Trophoblast cell (in vitro differentiated cells and primary cell): Measurements from ENCODE around the gene GALNTL6.

Source experiments
- DNase-seq, 2 donors: peaks; one replicate each; pipeline ENCODE4 v3.0.0-alpha.2; 2016
- H2AFZ ChIP-seq: 2 replicates; pipeline ENCODE4 v1.6.1; 2013; ENCODE audit warnings: low read length, moderate library complexity, mild to moderate bottlenecking; ENCODE audit not compliant: insufficient read depth, poor library complexity
- H2AK5ac ChIP-seq: 2 replicates; pipeline ENCODE4 v1.6.1; 2013; ENCODE audit warnings: mild to moderate bottlenecking, low read length
- H2BK120ac ChIP-seq: 2 replicates; pipeline ENCODE4 v1.6.1; 2013; ENCODE audit warnings: low read length, mild to moderate bottlenecking, moderate library complexity; ENCODE audit not compliant: insufficient read depth, poor library complexity
- H2BK12ac ChIP-seq: 2 replicates; pipeline ENCODE4 v1.6.1; 2013; ENCODE audit warnings: mild to moderate bottlenecking, low read length, moderate library complexity
- H2BK5ac ChIP-seq: 2 replicates; pipeline ENCODE4 v1.6.1; 2013; ENCODE audit warnings: low read length, low read depth, moderate library complexity, mild to moderate bottlenecking; ENCODE audit not compliant: poor library complexity
- H3K14ac ChIP-seq: 2 replicates; pipeline ENCODE4 v1.6.1; 2013; ENCODE audit warnings: mild to moderate bottlenecking, low read length
- H3K18ac ChIP-seq: 2 replicates; pipeline ENCODE4 v1.6.1; 2013; ENCODE audit warnings: mild to moderate bottlenecking, low read length
- H3K23ac ChIP-seq: 2 replicates; pipeline ENCODE4 v1.6.1; 2013; ENCODE audit warnings: low read length
- H3K27ac ChIP-seq: 2 replicates; pipeline ENCODE4 v1.5.1; 2013; ENCODE audit warnings: low read depth, mild to moderate bottlenecking, inconsistent platforms, low read length, moderate library complexity
- H3K27me3 ChIP-seq: 2 replicates; pipeline ENCODE4 v1.6.1; 2013; ENCODE audit warnings: inconsistent platforms, mild to moderate bottlenecking, low read length, moderate library complexity; ENCODE audit not compliant: insufficient read depth
- H3K36me3 ChIP-seq, 2 experiments: 1 replicate in 1 of 2; 2 replicates in 1 of 2; pipeline ENCODE4 v1.6.1; 2013; ENCODE audit warnings: low read length in 2 of 2, mild to moderate bottlenecking in 2 of 2, moderate library complexity in 1 of 2; ENCODE audit not compliant: insufficient read depth in 2 of 2, control insufficient read depth in 1 of 2
- H3K4ac ChIP-seq: 2 replicates; pipeline ENCODE4 v1.6.1; 2013; ENCODE audit warnings: low read depth, mild to moderate bottlenecking, low read length, moderate library complexity
- H3K4me1 ChIP-seq, 2 experiments: 1 replicate in 1 of 2; 2 replicates in 1 of 2; pipeline ENCODE4 v1.6.1; 2013; ENCODE audit warnings: low read length in 2 of 2, mild to moderate bottlenecking in 2 of 2, moderate library complexity in 1 of 2; ENCODE audit not compliant: insufficient read depth in 2 of 2, control insufficient read depth in 1 of 2
- H3K4me2 ChIP-seq: 2 replicates; pipeline ENCODE4 v1.6.1; 2013; ENCODE audit warnings: inconsistent platforms, mild to moderate bottlenecking, low read length, moderate library complexity
- H3K4me3 ChIP-seq: 2 replicates; pipeline ENCODE4 v1.5.1; 2013; ENCODE audit warnings: mild to moderate bottlenecking, low read depth, low read length, inconsistent platforms
- H3K79me1 ChIP-seq: one replicate; pipeline ENCODE4 v1.6.1; 2013; ENCODE audit warnings: low read length
- H3K79me2 ChIP-seq: 2 replicates; pipeline ENCODE4 v1.6.1; 2013; ENCODE audit warnings: low read length, mild to moderate bottlenecking; ENCODE audit not compliant: control insufficient read depth, insufficient read depth, poor library complexity
- H3K9ac ChIP-seq: 2 replicates; pipeline ENCODE4 v1.6.1; 2013; ENCODE audit warnings: mild to moderate bottlenecking, low read length
- H3K9me3 ChIP-seq: 2 replicates; pipeline ENCODE4 v1.6.1; 2013; ENCODE audit warnings: low read depth, mild to moderate bottlenecking, control low read depth, inconsistent platforms, low read length; ENCODE audit not compliant: insufficient read depth
- H4K12ac ChIP-seq: 2 replicates; pipeline ENCODE4 v1.6.1; 2013; ENCODE audit warnings: low read depth, mild to moderate bottlenecking, low read length, moderate library complexity
- H4K8ac ChIP-seq: 2 replicates; pipeline ENCODE4 v1.6.1; 2013; ENCODE audit warnings: low read depth, mild to moderate bottlenecking, low read length, moderate library complexity
- H4K91ac ChIP-seq: one replicate; pipeline ENCODE4 v1.6.1; 2013; ENCODE audit warnings: low read depth, mild to moderate bottlenecking, low read length, moderate library complexity
- WGBS: extraction: QIAGEN DNeasy Blood & Tissue Kit; methylation state at CpG from one replicate; pipeline ENCODE4 v1.1.7; 2013; ENCODE audit warnings: missing lambda C conversion rate; ENCODE audit not compliant: insufficient read length, insufficient coverage; ENCODE audit errors: extremely low coverage; 5-methylcytosine and 5-hydroxymethylcytosine counted together

GALNTL6 gene

DNA sequence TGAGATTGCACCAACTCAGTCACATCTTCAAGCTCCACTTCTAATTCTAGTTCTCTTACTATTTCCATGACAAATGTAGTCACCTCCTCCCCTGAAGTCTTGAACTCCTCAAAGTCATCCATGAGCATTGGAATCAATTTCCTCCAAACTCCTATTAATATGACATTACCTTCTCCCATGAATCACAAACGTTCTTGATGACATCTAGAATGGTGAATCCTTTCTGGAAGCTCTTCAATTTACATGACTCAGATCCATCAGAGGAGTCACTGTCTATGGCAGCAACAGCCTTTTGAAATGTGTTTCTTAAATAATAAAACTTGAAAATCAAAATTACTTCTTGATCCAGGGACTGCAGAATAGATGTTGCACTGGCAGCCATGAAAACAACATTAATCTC, 34.5 kb downstream of the GALNTL6 start:
- H3K4ac ChIP-seq: no peak overlapping the region
- H4K8ac ChIP-seq: no peak overlapping the region
- H3K36me3 ChIP-seq: no peaks in the 10 kb centered on the region
- no peak overlapping the region for H4K91ac ChIP-seq
- no peaks in the 10 kb centered on the region for H3K79me1 ChIP-seq
- no peak for DNase-seq
- no peak overlapping the region for H3K9ac ChIP-seq
- no peak overlapping the region for H3K27ac ChIP-seq
- H2BK5ac ChIP-seq: no peak overlapping the region
- H2BK120ac ChIP-seq: no peak overlapping the region
- no peaks in the 10 kb centered on the region for H3K9me3 ChIP-seq
- no peak overlapping the region for H3K14ac ChIP-seq
- WGBS: no CpG with 5 or more reads among the region's 1 CpG
- no peak overlapping the region for H2BK12ac ChIP-seq
- H3K23ac ChIP-seq: no peak overlapping the region
- no peak overlapping the region for H2AFZ ChIP-seq
- H3K18ac ChIP-seq: no peak overlapping the region
- no peaks in the 10 kb centered on the region for H3K79me2 ChIP-seq
- no peak overlapping the region for H3K4me3 ChIP-seq
- H3K27me3 ChIP-seq: no peaks in the 10 kb centered on the region
- H4K12ac ChIP-seq: no peak overlapping the region
- no peak overlapping the region for H2AK5ac ChIP-seq
- H3K4me1 ChIP-seq: no peaks in the 10 kb centered on the region
- H3K4me2 ChIP-seq: no peak overlapping the region

DNA sequence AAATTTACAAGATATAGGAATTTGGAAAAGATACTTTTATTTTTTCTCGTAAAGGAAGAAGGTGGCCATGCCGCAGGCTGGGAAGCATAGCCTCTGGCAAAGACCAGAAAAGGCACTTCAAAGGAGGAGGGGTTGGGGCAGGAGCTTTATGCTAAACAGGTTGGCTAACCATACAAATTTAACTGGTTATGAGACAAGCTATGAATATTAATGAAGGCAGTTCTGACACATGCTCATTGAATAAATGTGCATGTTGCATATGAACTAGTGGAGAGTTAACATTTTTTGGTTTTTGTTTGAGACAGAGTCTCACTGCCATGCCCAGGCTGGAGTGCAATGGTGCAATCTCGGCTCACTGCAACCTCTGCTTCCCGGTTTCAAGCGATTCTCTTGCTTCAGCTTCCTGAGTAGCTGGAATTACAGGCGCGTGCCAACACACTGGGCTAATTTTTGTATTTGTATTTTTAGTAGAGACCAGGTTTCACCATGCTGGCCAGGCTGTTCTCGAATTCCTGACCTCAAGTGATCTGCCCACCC, 36.5 kb downstream of the GALNTL6 start:
- WGBS: no CpG with 5 or more reads among the region's 8 CpGs
- Histone ChIP-seq H3K36me3 (no peaks in the 10 kb centered on the region), H3K27ac (no peak overlapping the region), H3K14ac (no peak overlapping the region), H2AFZ (no peak overlapping the region), H3K18ac (no peak overlapping the region), H2BK12ac (no peak overlapping the region), H4K8ac (no peak overlapping the region), H3K9ac (no peak overlapping the region), H3K27me3 (no peaks in the 10 kb centered on the region), H3K79me2 (no peaks in the 10 kb centered on the region), H2BK5ac (no peak overlapping the region), H4K91ac (no peak overlapping the region), H3K9me3 (no peaks in the 10 kb centered on the region), H3K4ac (no peak overlapping the region), H3K23ac (no peak overlapping the region), H4K12ac (no peak overlapping the region), H2AK5ac (no peak overlapping the region), H2BK120ac (no peak overlapping the region), H3K4me3 (no peak overlapping the region), H3K79me1 (no peaks in the 10 kb centered on the region), H3K4me1 (no peaks in the 10 kb centered on the region), H3K4me2 (no peak overlapping the region)
- DNase-seq: no peak

DNA sequence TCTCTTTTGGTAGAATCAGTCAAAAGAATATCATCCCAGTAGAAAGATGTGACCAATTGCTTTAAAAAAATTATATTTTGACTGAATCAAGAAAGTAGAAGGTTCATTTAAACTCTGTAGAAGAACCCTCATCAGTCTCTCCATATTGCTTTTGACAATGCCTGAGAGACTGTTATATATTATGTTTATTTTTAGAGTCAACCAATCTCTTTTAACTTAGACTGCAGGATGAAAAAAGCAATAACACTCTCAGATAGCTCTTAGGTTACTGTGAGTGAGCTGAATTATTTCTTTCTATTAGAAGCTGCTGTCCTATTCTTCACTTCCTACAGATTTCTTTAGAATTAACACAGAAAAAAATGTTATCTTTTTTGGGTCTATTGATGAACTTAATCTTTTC, 38.1 kb downstream of the GALNTL6 start:
- H3K4ac ChIP-seq: no peak overlapping the region
- H2BK5ac ChIP-seq: no peak overlapping the region
- no peak overlapping the region for H2AK5ac ChIP-seq
- H3K9ac ChIP-seq: no peak overlapping the region
- no peak overlapping the region for H3K4me2 ChIP-seq
- no peak overlapping the region for H3K27ac ChIP-seq
- no peaks in the 10 kb centered on the region for H3K9me3 ChIP-seq
- no peak overlapping the region for H2BK120ac ChIP-seq
- no peak overlapping the region for H4K12ac ChIP-seq
- H3K4me1 ChIP-seq: no peaks in the 10 kb centered on the region
- no peak overlapping the region for H4K91ac ChIP-seq
- H3K23ac ChIP-seq: no peak overlapping the region
- no peak overlapping the region for H2AFZ ChIP-seq
- no peak overlapping the region for H3K18ac ChIP-seq
- no peak for DNase-seq
- H2BK12ac ChIP-seq: no peak overlapping the region
- no peak overlapping the region for H3K4me3 ChIP-seq
- no peaks in the 10 kb centered on the region for H3K36me3 ChIP-seq
- no peak overlapping the region for H4K8ac ChIP-seq
- no peaks in the 10 kb centered on the region for H3K79me2 ChIP-seq
- no peaks in the 10 kb centered on the region for H3K27me3 ChIP-seq
- H3K79me1 ChIP-seq: no peaks in the 10 kb centered on the region
- H3K14ac ChIP-seq: no peak overlapping the region

DNA sequence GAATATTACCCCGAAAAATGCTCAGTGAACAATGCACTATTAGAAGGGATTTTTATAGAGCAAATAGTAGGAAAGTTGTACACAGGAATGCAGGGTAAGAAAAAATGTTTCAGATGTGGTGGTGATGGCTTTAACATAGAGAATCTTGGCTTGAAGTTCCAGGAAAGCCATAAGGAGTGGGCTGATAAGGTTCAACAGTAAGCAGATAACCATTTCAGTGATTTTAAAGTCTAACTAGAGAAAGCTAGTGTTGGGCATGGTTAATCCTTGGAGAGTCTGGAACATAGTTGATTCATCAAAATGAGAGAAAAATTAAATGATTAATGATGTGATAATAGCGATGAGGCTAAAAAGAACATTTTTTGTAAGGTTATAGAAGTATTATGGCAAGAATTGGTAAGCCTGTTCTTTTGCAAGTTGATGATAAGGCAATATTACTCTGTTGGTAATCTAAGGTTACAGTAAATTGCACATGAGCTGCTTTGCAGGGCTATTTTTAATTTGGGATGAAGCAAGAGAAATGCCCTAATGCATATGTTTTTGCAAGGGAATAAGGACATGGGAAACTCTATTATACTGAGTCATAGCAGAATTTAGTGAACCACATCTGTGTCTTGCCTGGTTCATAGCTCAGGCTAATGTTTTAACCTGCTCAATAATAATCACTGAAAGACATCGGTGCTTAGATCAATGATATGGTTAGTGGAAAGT, 44.3 kb downstream of the GALNTL6 start:
- no peak overlapping the region for H3K18ac ChIP-seq
- H4K91ac ChIP-seq: no peak overlapping the region
- H2AK5ac ChIP-seq: no peak overlapping the region
- 100% methylated on average over 1 of the region's 3 CpGs for WGBS
- H2BK120ac ChIP-seq: no peak overlapping the region
- no peak overlapping the region for H2BK12ac ChIP-seq
- no peak for DNase-seq
- no peak overlapping the region for H3K4me2 ChIP-seq
- H3K4me1 ChIP-seq: peaks cover 0 to 1% of the 10 kb centered on the region in 2 experiments
- no peak overlapping the region for H3K14ac ChIP-seq
- H4K8ac ChIP-seq: no peak overlapping the region
- no peaks in the 10 kb centered on the region for H3K27me3 ChIP-seq
- no peaks in the 10 kb centered on the region for H3K79me2 ChIP-seq
- H3K79me1 ChIP-seq: no peaks in the 10 kb centered on the region
- no peak overlapping the region for H3K23ac ChIP-seq
- H3K4ac ChIP-seq: no peak overlapping the region
- H4K12ac ChIP-seq: no peak overlapping the region
- H3K9me3 ChIP-seq: no peaks in the 10 kb centered on the region
- H3K4me3 ChIP-seq: no peak overlapping the region
- no peak overlapping the region for H2BK5ac ChIP-seq
- H3K36me3 ChIP-seq: no peaks in the 10 kb centered on the region
- no peak overlapping the region for H3K27ac ChIP-seq
- H2AFZ ChIP-seq: no peak overlapping the region
- H3K9ac ChIP-seq: no peak overlapping the region
